ENCODE measurements around the gene LONRF2.

The LONRF2 gene

DNA sequence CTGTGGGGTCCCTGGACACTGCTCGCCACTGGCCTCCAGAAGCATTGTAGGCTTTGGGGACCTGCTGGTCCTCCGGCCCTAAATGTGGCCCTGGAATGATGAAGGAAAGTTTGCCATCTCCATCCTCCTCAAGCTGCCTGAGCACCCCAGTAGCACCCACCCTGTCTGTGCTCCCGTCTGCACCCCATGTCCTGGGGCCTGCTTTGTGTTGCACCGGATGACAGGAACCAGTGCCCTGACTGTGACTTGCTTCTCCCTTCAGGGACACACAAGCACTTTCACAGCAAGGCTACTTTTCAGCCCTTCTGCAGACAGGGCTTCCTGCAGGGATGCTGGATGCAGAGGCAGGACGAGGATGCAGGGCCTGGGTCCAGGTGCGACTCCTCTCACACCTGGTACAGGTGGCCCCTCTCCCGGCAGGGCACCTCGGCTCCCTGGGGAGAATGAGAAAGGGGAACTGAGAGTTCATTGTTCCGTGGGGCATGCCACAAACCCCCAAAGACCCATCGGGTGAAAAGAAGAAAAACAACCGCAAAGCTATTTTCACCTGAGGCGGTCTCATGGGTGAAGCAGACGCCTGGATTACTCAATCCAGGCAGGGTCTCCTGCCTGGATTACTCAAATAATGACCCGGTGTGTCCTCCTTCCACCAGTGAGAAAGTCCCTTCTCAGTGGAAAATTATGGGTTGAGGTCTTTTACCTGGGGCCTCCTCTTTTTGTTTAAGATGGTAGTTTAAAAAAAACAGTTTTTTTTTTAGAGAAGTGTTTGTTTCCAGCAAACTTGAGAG, 74.9 kb downstream of the LONRF2 start:
- Histone ChIP-seq H3K36me3 (ENCODE audit: insufficient read depth, low read length) (no peaks in the 10 kb centered on the region), H3K4me1 (ENCODE audit: insufficient read depth, low read length) (no peaks in the 10 kb centered on the region), H3K9ac (ENCODE audit: low read depth, low read length) (no peak overlapping the region), H3K9me3 (ENCODE audit: control insufficient read depth, insufficient read depth, low read length) (no peaks in the 10 kb centered on the region)

DNA sequence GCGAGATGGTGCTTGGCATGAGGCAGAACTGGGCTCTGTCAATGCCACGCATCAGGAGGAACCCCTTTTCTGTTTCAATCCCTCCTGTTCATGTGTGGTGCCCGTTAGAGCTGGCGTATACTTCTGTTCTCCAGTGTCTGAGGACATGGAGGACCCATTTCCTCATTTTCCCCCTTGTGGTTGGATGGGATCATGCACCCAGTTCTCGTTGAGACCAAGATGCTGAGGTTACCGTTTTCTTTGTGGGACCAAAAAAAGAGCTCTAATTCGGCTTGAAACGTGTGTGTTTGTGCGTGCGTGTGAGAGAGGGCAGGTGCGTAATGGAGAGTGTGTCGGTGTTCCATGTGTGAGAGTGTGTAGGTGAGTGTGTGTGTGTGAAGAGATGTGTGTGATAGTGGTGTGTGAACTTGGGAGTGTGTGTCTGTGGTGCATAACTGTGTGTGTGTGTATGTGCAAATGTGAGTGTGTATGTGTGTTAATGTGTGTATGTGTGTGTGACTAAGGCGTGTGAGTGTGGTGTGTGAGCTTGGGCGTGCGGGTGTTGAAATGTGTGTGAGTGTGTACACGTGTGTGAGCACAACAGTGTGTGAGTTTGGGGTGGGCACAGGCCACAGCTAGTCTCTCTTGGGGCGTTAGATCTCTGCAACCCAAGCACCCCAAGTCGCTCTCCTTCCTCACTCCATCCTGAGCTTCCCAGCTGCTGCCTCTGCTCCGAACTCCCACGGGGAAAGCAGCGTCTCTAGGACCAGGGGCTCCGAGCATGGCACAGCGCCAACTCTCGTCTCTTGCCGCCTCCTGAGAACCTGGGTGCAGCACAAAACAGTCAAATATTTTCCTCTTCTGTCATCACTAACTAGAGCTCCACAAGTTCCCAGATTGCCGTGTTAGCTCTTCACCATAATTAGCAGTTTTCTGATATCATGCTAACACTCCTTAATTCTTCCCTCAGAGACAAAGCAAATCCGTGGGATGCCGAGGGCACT, 75.8 kb downstream of the LONRF2 start:
- Histone ChIP-seq H3K36me3 (ENCODE audit: insufficient read depth, low read length) (no peaks in the 10 kb centered on the region), H3K4me1 (ENCODE audit: insufficient read depth, low read length) (no peaks in the 10 kb centered on the region), H3K9me3 (ENCODE audit: control insufficient read depth, insufficient read depth, low read length) (no peaks in the 10 kb centered on the region), H3K9ac (ENCODE audit: low read depth, low read length) (no peak overlapping the region)

DNA sequence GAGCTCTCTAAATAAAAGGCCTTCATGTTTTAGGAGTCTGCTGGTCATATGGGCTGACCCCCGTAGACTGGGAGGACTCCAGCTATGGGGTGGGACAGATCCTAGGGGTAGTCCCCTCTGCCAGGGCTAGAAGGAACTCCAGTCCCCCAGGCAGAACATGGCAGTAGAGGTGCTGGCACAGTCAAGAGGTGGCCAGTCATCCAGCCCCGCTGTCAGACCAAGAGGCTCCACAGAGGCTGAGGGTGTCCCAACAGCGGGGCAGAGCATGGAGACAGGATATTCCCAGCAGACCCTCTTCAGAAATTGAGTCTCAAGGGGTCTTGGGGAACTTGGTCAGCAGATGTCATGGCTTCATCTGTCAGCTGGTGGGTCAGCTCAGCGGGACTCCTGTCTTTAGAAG, 76.6 kb downstream of the LONRF2 start:
- Histone ChIP-seq H3K9me3 (ENCODE audit: control insufficient read depth, insufficient read depth, low read length) (no peaks in the 10 kb centered on the region), H3K9ac (ENCODE audit: low read depth, low read length) (no peak overlapping the region), H3K36me3 (ENCODE audit: insufficient read depth, low read length) (no peaks in the 10 kb centered on the region), H3K4me1 (ENCODE audit: insufficient read depth, low read length) (no peaks in the 10 kb centered on the region)

DNA sequence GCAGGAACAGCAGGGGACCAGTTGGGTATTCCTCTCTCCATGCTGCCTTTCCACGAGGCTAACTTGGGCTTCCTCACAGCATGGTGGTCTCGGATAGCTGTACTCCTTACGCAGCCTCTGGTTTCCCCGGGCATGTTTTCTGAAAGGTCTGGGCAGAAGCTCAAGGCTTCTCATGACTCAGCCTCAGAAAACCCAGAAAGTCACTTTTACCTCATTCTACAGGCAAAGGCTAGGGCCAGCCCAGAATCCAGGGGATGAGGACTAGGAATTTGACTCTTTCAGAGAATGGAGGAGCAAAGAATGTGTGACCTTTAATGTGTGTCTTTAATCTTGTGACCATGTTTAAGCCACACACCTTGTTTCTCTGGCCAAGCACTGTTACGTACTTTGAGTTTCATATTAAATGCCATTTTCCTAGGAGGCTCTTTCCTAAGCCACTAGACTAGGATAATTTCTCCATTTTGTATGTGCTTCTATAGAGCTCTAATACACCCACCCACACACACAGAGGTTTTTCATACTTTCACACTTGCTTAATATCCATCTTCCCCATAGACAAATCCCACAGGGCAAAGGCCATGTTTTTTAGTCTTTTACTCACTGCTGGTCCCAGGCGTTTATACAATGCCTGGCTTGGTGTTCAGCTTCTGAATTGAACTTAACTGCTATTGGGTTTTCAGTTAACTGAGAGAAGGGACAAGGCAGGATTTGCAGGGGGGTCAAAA, 77.3 kb downstream of the LONRF2 start:
- Histone ChIP-seq H3K4me1 (ENCODE audit: insufficient read depth, low read length) (no peaks in the 10 kb centered on the region), H3K36me3 (ENCODE audit: insufficient read depth, low read length) (no peaks in the 10 kb centered on the region)

DNA sequence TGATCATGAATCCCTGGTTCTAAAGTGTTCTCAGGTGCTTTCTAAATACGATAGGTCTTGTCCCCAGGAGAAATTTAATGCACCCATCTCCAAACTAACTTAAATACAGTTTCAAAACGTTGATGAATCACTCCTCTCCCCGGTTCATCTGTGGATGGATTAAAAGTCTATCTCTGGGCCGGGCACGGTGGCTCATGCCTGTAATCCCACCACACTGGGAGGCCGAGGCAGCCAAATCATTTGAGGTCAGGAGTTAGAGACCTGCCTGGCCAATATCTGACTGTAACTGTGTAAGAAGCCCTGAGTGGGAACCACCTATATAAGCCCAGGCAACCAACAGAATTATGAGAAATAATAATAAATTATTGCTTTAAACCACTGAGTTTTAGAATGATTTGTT, 78.7 kb downstream of the LONRF2 start:
- no peaks in the 10 kb centered on the region for H3K4me1 ChIP-seq (ENCODE audit: insufficient read depth, low read length)

More for the DNA sequence above, 77.3 kb downstream of the LONRF2 start:
- Histone ChIP-seq H3K9ac (ENCODE audit: low read depth, low read length) (no peak overlapping the region), H3K9me3 (ENCODE audit: control insufficient read depth, insufficient read depth, low read length) (no peaks in the 10 kb centered on the region)

DNA sequence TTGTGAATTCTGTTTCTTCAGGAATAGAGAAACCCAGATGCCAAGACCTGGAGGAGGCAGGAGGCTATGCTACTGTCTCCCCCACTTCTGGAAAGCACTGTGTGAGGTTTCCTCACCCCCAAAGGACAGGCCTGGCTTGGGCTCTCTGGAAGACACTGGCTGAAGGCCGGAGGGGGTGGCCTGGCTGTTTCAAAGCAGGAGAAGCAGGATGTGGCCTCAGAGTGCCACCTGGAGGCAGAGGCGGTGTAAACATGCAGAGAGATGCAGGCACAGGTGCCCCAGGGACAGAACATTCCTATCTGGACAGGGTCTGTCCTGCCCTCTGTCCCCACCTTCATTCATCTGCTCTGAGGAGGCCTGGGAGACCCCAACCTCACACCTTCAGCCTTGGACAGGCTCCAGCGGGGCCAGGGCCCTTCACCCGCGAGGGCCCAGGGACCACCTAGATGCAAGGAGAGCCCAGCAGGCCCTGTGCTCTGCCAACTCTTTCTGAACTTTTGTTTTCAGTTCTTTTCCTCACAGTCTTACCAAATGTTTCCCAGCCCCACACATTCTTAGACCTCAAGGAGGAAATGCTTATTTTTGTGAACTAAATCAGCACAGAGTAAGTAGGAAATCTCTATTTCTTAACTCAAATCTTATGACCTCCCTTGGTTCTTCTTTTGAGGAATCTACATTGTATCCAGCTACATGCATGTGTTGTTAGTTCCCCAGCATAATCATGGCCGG, 79.2 kb downstream of the LONRF2 start:
- no peaks in the 10 kb centered on the region for H3K36me3 ChIP-seq (ENCODE audit: insufficient read depth, low read length)
- no peaks in the 10 kb centered on the region for H3K9me3 ChIP-seq (ENCODE audit: control insufficient read depth, insufficient read depth, low read length)
- H3K9ac ChIP-seq (ENCODE audit: low read depth, low read length), result no peak overlapping the region
- no peaks in the 10 kb centered on the region for H3K4me1 ChIP-seq (ENCODE audit: insufficient read depth, low read length)

More for the DNA sequence above, 78.7 kb downstream of the LONRF2 start:
- no peaks in the 10 kb centered on the region for H3K36me3 ChIP-seq (ENCODE audit: insufficient read depth, low read length)
- no peak overlapping the region for H3K9ac ChIP-seq (ENCODE audit: low read depth, low read length)
- no peaks in the 10 kb centered on the region for H3K9me3 ChIP-seq (ENCODE audit: control insufficient read depth, insufficient read depth, low read length)

DNA sequence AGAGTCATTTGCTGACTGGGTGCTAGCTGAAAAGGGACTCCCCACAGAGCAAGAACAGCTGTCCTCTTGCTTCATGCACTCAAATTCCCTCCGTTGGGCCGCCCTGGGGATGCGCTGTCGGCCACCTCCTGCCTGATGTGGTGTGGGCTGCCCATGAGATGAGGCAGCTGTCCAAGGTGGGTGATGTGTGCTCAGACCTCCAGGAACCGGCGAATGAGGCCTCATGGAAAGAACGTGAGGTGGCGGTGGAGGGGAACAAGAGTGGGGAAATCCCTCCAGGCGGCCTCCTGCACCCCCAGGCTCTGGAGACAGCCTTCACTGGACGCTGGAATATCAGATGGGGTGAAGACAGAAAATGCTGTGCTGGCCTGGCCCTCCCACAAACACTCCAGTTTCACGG, 79.8 kb downstream of the LONRF2 start:
- H3K36me3 ChIP-seq (ENCODE audit: insufficient read depth, low read length), result no peaks in the 10 kb centered on the region
- no peak overlapping the region for H3K9ac ChIP-seq (ENCODE audit: low read depth, low read length)
- no peaks in the 10 kb centered on the region for H3K4me1 ChIP-seq (ENCODE audit: insufficient read depth, low read length)
- no peaks in the 10 kb centered on the region for H3K9me3 ChIP-seq (ENCODE audit: control insufficient read depth, insufficient read depth, low read length)

DNA sequence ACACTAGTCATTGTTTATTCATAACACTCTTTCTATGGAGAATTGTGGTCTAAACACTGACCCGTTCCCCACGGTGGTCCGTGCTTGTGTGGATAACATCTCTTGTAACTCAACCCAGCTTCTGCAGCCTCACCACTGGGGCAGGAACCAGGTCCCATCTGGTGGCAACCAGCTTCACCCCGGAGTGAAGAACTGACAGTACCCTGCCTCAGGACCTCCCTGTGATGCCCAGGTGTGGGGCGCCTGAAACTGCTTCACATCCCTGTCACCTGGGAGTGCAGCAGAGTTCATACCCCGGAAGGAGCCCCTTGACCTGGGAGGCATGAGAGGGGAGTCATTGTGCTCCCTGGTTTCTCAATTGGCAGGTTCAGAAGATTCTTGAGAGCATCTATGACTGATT, 81.1 kb downstream of the LONRF2 start:
- Histone ChIP-seq H3K9ac (ENCODE audit: low read depth, low read length) (no peak overlapping the region), H3K9me3 (ENCODE audit: control insufficient read depth, insufficient read depth, low read length) (no peaks in the 10 kb centered on the region), H3K36me3 (ENCODE audit: insufficient read depth, low read length) (no peaks in the 10 kb centered on the region), H3K4me1 (ENCODE audit: insufficient read depth, low read length) (no peaks in the 10 kb centered on the region)

DNA sequence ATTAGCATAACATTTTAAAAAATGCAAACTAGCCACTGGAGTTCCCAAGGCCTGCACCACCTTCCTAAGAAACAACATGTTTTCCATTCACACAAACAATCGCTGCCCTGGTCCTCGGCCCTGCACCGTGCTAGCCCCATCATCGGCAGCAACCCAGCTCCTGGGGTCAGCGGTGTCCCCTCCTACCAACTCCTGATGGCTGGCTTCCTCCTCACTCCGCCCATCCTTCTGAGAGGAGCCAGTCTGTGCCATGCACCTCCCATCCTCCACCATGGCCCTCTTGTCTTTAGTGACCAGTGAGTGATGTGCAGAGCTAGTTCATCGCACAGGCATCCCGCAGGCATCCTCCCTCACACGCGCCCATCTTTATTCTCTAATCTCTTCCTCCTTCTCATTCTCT, 81.9 kb downstream of the LONRF2 start:
- H3K9me3 ChIP-seq (ENCODE audit: control insufficient read depth, insufficient read depth, low read length), result no peaks in the 10 kb centered on the region
- H3K9ac ChIP-seq (ENCODE audit: low read depth, low read length), result no peak overlapping the region
- H3K4me1 ChIP-seq (ENCODE audit: insufficient read depth, low read length), result no peaks in the 10 kb centered on the region

DNA sequence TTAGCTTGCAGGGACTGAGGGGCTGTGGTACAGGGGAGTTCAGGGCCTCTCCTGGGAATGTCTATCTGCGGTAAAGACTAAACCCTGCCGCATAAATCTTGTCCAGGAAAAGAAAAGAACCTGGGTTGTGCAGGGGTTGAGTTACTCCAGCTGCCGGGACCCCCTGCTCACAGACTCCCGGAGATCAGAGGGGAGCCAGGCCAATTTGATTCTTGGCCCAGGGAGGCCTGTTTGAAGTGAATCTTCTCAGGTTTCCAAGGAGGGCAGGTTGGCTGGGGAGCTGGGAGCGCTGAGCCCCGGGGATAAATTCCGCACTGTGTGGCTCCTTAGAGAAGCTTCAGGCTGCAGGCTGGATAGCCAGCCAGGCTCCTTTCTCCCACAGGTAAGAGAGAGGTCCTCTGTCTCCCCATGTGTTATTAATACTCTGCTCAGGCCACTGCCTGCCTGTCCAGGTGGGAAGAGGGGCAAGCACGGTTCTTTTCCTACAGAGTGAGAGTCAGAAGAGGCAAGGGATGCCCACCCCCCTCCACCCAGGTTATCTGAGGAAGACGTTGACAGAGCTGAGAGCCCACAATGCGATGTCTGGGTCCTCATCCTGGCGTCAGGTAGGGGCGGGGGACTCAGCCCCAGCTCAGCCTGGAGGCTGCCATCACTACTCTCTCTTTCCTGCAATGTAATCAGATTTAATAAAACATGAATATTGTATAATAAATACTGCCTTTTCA, 82.7 kb downstream of the LONRF2 start:
- no peaks in the 10 kb centered on the region for H3K9me3 ChIP-seq (ENCODE audit: control insufficient read depth, insufficient read depth, low read length)
- H3K9ac ChIP-seq (ENCODE audit: low read depth, low read length), result no peak overlapping the region
- no peaks in the 10 kb centered on the region for H3K36me3 ChIP-seq (ENCODE audit: insufficient read depth, low read length)
- peaks cover 2% of the 10 kb centered on the region for H3K4me1 ChIP-seq (ENCODE audit: insufficient read depth, low read length)

More for the DNA sequence above, 81.9 kb downstream of the LONRF2 start:
- no peaks in the 10 kb centered on the region for H3K36me3 ChIP-seq (ENCODE audit: insufficient read depth, low read length)

DNA sequence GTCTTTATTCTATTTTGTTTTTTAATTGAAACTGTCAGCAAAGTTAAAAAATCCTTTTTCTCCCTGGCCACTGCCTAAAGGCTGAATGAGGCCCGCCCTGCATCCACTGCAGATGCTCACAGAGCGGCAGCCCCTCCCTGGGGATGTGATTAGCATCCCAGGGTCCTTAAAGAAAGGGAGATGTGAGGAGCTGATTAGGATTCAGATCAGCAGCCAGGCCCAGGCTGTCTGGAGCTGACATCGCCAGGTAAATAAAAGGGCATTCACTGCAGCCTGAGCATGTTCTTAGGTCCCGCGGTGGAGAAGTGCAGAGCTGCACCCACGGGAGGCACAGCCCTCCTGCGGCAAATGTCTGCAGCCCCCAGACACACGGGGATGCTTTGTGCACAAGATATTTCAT, 83.8 kb downstream of the LONRF2 start:
- Histone ChIP-seq H3K9me3 (ENCODE audit: control insufficient read depth, insufficient read depth, low read length) (no peaks in the 10 kb centered on the region), H3K36me3 (ENCODE audit: insufficient read depth, low read length) (no peaks in the 10 kb centered on the region), H3K4me1 (ENCODE audit: insufficient read depth, low read length) (peaks cover 10% of the 10 kb centered on the region)

DNA sequence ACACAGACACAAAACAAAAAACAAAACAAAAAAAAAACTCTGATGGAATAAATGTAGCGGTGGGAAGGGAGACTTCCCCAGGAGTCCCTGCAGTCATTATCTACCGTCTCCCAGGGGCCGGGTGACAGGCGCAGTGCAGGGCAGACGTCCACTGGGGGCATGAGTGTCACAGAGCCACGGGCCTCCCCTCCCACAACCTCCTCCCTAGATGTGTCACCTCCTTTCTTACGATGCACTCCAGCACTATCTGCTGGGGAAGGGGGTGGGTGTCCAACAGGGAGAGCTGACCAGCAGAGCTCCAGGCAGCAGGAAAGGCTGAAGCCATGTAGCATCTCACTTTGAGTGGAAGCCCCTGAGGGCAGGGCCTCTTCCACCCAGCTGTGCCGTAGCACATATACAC, 84.5 kb downstream of the LONRF2 start:
- H3K9ac ChIP-seq (ENCODE audit: low read depth, low read length), result no peak overlapping the region
- no peaks in the 10 kb centered on the region for H3K9me3 ChIP-seq (ENCODE audit: control insufficient read depth, insufficient read depth, low read length)
- peaks cover 10% of the 10 kb centered on the region for H3K4me1 ChIP-seq (ENCODE audit: insufficient read depth, low read length)
- H3K36me3 ChIP-seq (ENCODE audit: insufficient read depth, low read length), result no peaks in the 10 kb centered on the region

More for the DNA sequence above, 83.8 kb downstream of the LONRF2 start:
- H3K9ac ChIP-seq (ENCODE audit: low read depth, low read length), result no peak overlapping the region

DNA sequence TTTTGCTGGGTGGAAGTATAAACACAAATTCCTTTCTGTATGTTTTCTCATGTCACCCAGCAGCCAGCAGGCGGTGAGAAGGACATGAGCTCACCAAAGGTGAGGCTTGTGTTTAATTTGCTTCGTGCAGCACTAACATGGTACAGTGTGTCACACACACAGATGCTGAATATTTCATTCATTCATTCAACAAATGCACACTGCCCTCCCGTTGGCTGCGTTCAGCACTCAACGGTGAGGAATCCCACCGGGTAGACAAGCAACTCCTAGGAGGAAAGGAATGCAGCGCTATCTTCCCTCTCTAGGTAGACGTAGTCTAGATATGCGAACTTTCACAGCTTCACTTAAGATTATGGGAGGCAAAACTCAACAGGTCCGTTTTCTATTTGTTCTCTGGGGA, 85.1 kb downstream of the LONRF2 start:
- peaks cover 10% of the 10 kb centered on the region for H3K4me1 ChIP-seq (ENCODE audit: insufficient read depth, low read length)
- no peak overlapping the region for H3K9ac ChIP-seq (ENCODE audit: low read depth, low read length)
- H3K9me3 ChIP-seq (ENCODE audit: control insufficient read depth, insufficient read depth, low read length), result no peaks in the 10 kb centered on the region
- H3K36me3 ChIP-seq (ENCODE audit: insufficient read depth, low read length), result no peaks in the 10 kb centered on the region

Data from ES-I3 (cell line).